ENCODE measurements around the gene SYNPO.

SYNPO gene

GRCh38 chr5:150647275-150648251 lies 7.1 kb downstream of the SYNPO start:
- no peak overlapping the region for H3K27ac Mint-ChIP-seq
- peaks cover 19% of the 10 kb centered on the region for H3K27me3 Mint-ChIP-seq
- H3K4me1 Mint-ChIP-seq, result no peaks in the 10 kb centered on the region
- CTCF ChIA-PET, result interaction anchor here (0.7 kb wide), 1 partner anchor 182 kb away, joined by 3 read pairs; no protein-coding TSS in a partner anchor
- no peaks in the 10 kb centered on the region for H3K36me3 Mint-ChIP-seq
- DNase-seq, result no peak
- H3K4me3 Mint-ChIP-seq, result no peak overlapping the region
- no peaks in the 10 kb centered on the region for H3K9me3 Mint-ChIP-seq

GRCh38 chr5:150648294-150649107 lies 8.0 kb downstream of the SYNPO start:
- CTCF ChIA-PET, result no interaction called here
- no peaks in the 10 kb centered on the region for H3K9me3 Mint-ChIP-seq
- no peak for DNase-seq
- no peaks in the 10 kb centered on the region for H3K36me3 Mint-ChIP-seq
- no peak overlapping the region for H3K4me3 Mint-ChIP-seq
- no peak overlapping the region for H3K27ac Mint-ChIP-seq
- no peaks in the 10 kb centered on the region for H3K4me1 Mint-ChIP-seq
- H3K27me3 Mint-ChIP-seq, result peaks cover 19% of the 10 kb centered on the region

GRCh38 chr5:150649108-150650020 lies 8.9 kb downstream of the SYNPO start:
- Mint-ChIP-seq H3K4me3 (no peak overlapping the region), H3K27me3 (peaks cover 16% of the 10 kb centered on the region), H3K36me3 (no peaks in the 10 kb centered on the region), H3K9me3 (no peaks in the 10 kb centered on the region), H3K4me1 (peaks cover 3% of the 10 kb centered on the region), H3K27ac (no peak overlapping the region)
- CTCF ChIA-PET, result interaction anchor here (1.0 kb wide), 1 partner anchor 89 kb away, joined by 3 read pairs; no protein-coding TSS in a partner anchor
- DNase-seq, result no peak

GRCh38 chr5:150650021-150651006 lies 9.9 kb downstream of the SYNPO start:
- H3K9me3 Mint-ChIP-seq, result no peaks in the 10 kb centered on the region
- H3K36me3 Mint-ChIP-seq, result no peaks in the 10 kb centered on the region
- no peak for DNase-seq
- peaks cover 11% of the 10 kb centered on the region for H3K27me3 Mint-ChIP-seq
- H3K4me1 Mint-ChIP-seq, result peaks cover 3% of the 10 kb centered on the region
- H3K27ac Mint-ChIP-seq, result no peak overlapping the region
- H3K4me3 Mint-ChIP-seq, result no peak overlapping the region
- CTCF ChIA-PET, result interaction anchor here (1.0 kb wide), 1 partner anchor 90 kb away, joined by 3 read pairs; no protein-coding TSS in a partner anchor

- H3K27ac Mint-ChIP-seq, result no peak overlapping the region
- CTCF ChIA-PET, result interaction anchor here (0.9 kb wide), 1 partner anchor 91 kb away, joined by 4 read pairs; no protein-coding TSS in a partner anchor
- no peak for DNase-seq
Observed at GRCh38 chr5:150651382-150651781, 10.9 kb downstream of the SYNPO start.

GRCh38 chr5:150651924-150652671 lies 11.6 kb downstream of the SYNPO start:
- H3K9me3 Mint-ChIP-seq, result no peaks in the 10 kb centered on the region
- peaks cover 12% of the 10 kb centered on the region for H3K27me3 Mint-ChIP-seq
- H3K4me3 Mint-ChIP-seq, result no peak overlapping the region
- peaks cover 7% of the 10 kb centered on the region for H3K4me1 Mint-ChIP-seq
- H3K36me3 Mint-ChIP-seq, result no peaks in the 10 kb centered on the region
- no peak for DNase-seq
- CTCF ChIA-PET, result interaction anchor here (0.9 to 2.0 kb wide), 2 partner anchors 91 to 92 kb away, joined by 4 to 13 read pairs; no protein-coding TSS in a partner anchor
- no peak overlapping the region for H3K27ac Mint-ChIP-seq

More at GRCh38 chr5:150651382-150651781, 10.9 kb downstream of the SYNPO start:
- Mint-ChIP-seq H3K36me3 (no peaks in the 10 kb centered on the region), H3K9me3 (no peaks in the 10 kb centered on the region), H3K4me3 (no peak overlapping the region), H3K4me1 (peaks cover 7% of the 10 kb centered on the region), H3K27me3 (peaks cover 12% of the 10 kb centered on the region)

- H3K9me3 Mint-ChIP-seq, result no peaks in the 10 kb centered on the region
- H3K27me3 Mint-ChIP-seq, result peaks cover 12% of the 10 kb centered on the region
- H3K4me1 Mint-ChIP-seq, result peaks cover 13% of the 10 kb centered on the region
- H3K27ac Mint-ChIP-seq, result no peak overlapping the region
- no peak overlapping the region for H3K4me3 Mint-ChIP-seq
- no peak for DNase-seq
- H3K36me3 Mint-ChIP-seq, result no peaks in the 10 kb centered on the region
- CTCF ChIA-PET, result interaction anchor here (1.0 to 2.0 kb wide), 3 partner anchors 10 to 194 kb away, joined by 3 to 13 read pairs (median 5); no protein-coding TSS in a partner anchor
Observed at GRCh38 chr5:150653145-150653761, 12.8 kb downstream of the SYNPO start.

GRCh38 chr5:150653762-150654556 lies 13.5 kb downstream of the SYNPO start:
- no peak overlapping the region for H3K27ac Mint-ChIP-seq
- no peak for DNase-seq
- CTCF ChIA-PET, result interaction anchor here (1.0 to 2.0 kb wide), 4 partner anchors 9 to 193 kb away, joined by 3 to 13 read pairs (median 4); partner anchors contain the start of gene RBM22
- H3K9me3 Mint-ChIP-seq, result no peaks in the 10 kb centered on the region
- H3K4me3 Mint-ChIP-seq, result no peak overlapping the region
- H3K36me3 Mint-ChIP-seq, result no peaks in the 10 kb centered on the region
- H3K4me1 Mint-ChIP-seq, result peaks cover 13% of the 10 kb centered on the region
- peaks cover 16% of the 10 kb centered on the region for H3K27me3 Mint-ChIP-seq

GRCh38 chr5:150655221-150655620 lies 14.8 kb downstream of the SYNPO start:
- H3K4me1 Mint-ChIP-seq, result peaks cover 13% of the 10 kb centered on the region
- H3K27ac Mint-ChIP-seq, result no peak overlapping the region
- no peaks in the 10 kb centered on the region for H3K9me3 Mint-ChIP-seq
- CTCF ChIA-PET, result interaction anchor here (1.3 to 1.9 kb wide), 4 partner anchors 46 to 196 kb away, joined by 3 to 7 read pairs (median 4); partner anchors contain the start of genes RBM22 and SMIM3
- peak overlapping the region; percentile 73 for H3K4me3 Mint-ChIP-seq
- H3K36me3 Mint-ChIP-seq, result no peaks in the 10 kb centered on the region
- H3K27me3 Mint-ChIP-seq, result peaks cover 19% of the 10 kb centered on the region
- no peak for DNase-seq

- CTCF ChIA-PET, result interaction anchor here (0.6 to 3.1 kb wide), 9 partner anchors 9 to 198 kb away, joined by 3 to 11 read pairs (median 4); partner anchors contain the start of genes IRGM and SMIM3
- no peaks in the 10 kb centered on the region for H3K36me3 Mint-ChIP-seq
- DNase-seq, result peak; percentile 85
- H3K9me3 Mint-ChIP-seq, result no peaks in the 10 kb centered on the region
- H3K27me3 Mint-ChIP-seq, result peaks cover 22% of the 10 kb centered on the region
- no peak overlapping the region for H3K27ac Mint-ChIP-seq
- H3K4me3 Mint-ChIP-seq, result peak overlapping the region; percentile 78
- peaks cover 13% of the 10 kb centered on the region for H3K4me1 Mint-ChIP-seq
Observed at GRCh38 chr5:150656191-150657132, 16.0 kb downstream of the SYNPO start.
